Nucleus accumbens (tissue), 56 donors: ENCODE data around the gene PLOD1.
"Not testable (repeated sequence)": the region's sequence is repeated elsewhere in the genome, so short reads cannot be mapped to it uniquely, and the experiment has no call there.

ENCODE experiments used
- DNase-seq, 56 donors: peaks; one replicate each; lab custom pipeline; 2025; lab: John Stamatoyannopoulos, UW

PLOD1 gene

DNA sequence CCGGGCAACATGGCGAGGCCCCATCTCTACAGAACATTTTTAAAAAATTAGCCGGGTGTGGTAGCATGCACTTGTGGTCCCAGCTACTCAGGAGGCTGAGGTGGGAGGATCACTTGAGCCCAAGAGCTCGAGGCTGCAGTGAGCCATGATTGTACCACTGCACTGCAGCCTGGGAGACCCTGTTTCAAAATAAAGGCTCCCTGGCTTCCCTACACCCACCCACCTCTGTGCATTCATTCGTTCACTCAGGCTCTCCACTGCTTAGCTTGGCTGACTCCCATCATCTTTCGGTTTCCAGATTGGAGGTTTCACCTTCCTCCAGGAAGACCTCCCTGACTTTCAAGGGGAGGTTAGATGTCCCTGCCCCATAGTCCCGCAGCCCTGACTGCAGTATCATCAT lies 22.5 kb upstream of the PLOD1 start:
- DNase-seq: no peak

DNA sequence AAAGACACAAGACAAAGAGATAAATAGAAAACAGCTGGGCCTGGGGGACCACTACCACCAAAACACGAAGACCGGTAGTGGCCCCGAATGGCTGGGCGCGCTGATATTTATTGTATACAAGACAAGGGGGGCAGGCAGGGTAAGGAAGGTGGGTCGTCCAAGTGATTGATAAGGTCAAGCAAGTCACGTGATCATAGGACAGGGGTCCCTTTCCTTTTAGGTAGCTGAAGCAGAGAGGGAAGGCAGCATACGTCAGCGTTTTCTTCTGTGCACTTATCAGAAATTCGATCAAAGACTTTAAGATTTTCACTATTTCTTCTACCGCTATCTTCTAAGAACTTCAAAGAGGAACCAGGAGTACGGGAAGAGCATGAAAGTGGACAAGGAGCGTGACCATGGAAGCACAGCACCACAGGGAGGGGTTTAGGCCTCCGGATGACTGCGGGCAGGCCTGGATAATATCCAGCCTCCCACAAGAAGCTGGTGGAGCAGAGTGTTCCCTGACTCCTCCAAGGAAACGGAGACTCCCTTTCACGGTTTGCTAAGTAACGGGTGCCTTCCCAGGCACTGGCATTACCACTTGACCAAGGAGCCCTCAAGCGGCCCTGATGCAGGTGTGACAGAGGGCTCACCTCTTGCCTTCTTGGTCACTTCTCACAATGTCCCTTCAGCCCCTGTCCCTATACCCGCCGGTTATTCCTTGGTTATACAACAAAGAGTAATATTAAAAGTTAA lies 21.9 kb upstream of the PLOD1 start:
- peak in 3 of 56 donors; percentile 7 to 19 (median 13) for DNase-seq

DNA sequence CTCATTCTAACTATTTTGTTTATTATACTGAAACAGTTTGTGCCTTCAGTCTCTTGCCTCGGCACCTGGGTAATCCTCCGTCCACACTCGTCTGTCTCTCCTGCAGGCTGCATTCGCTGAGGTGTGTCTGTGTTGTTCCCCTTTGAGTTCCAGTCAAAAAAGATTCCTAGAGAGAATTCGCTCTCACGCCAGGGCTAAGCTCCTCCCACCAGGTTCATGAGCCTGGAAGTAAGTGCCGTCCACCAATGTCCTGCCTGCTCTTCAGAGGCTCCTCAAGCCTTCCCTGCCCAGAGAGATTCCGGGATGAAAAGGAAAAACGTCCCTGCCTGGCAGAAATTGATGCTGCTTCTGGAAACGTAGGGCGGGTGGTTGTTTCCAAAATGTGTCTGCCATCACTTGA lies 21.2 kb upstream of the PLOD1 start:
- DNase-seq: no peak

DNA sequence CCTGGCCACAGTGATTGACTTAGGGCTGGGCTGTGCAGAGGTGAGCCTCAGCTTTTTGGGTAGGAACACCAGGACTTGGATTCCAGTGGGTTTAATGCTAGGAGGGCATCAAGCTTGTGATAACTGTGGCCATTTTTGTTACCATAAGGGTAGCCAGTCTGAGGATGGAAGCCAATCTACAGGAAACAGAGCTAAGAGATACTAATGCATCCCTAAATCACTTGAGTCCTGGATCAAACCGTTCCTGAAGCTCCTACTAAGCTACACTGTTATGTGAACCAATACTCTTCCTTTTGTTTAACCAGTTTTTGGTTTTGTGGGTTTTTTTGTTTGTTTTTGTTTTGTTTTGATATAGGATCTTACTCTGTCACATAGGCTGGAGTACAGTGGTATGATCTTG lies 20.5 kb upstream of the PLOD1 start:
- DNase-seq: no peak

DNA sequence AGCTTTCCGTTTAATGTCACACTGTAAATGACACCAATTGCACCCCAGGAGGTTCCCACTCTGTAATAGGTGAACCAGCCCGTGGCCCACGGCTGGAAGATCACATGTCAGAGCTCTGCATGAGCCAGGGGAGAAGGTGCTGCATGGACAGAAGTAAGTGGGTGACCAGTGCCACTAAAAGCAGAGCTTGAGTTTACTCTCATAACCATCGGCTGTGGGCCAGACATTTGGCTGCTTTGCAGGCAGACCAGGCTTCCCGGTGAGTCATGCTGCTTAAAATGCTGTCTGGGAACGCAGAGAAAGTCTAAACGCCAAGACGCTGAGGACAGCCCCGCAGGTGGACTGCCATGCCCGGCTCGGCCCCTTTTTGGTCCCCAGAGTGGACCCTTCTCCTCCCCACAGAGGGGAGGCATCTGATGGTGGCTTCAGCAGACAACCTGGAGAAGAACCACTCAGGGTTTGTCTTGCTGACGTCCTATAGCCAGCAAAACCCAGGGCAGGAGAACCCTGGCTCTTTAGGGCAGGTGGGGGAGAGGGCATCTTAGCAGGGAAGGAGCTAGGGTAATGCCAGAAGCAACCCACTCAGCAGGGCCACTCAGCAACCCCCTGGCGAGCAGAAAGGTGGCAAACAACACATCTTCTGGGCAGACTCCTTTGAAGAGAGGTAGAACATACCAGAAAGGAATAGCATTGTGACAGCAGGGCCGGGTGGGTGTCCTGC lies 15.6 kb upstream of the PLOD1 start:
- DNase-seq: peak in 21 of 56 donors; percentile 2 to 57 (median 26)

DNA sequence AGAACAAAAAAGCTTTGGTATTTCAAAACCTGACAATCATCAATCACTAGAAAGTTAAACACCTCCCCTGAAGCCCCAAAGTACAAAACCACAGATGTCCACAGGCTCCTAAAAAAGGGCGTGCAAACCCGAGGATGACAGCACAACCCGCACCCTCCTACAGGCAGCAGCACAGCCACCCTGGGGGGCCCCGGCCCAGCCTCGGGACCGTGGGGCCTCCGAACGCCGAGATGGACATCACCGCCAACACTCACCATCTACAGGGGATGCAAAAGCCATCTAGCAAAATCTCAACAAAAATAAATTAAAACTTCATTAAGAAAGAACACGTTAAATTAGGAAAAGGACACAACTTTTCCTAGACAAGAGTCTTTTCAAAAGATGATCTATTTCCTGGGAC lies 14.9 kb upstream of the PLOD1 start:
- no peak for DNase-seq

DNA sequence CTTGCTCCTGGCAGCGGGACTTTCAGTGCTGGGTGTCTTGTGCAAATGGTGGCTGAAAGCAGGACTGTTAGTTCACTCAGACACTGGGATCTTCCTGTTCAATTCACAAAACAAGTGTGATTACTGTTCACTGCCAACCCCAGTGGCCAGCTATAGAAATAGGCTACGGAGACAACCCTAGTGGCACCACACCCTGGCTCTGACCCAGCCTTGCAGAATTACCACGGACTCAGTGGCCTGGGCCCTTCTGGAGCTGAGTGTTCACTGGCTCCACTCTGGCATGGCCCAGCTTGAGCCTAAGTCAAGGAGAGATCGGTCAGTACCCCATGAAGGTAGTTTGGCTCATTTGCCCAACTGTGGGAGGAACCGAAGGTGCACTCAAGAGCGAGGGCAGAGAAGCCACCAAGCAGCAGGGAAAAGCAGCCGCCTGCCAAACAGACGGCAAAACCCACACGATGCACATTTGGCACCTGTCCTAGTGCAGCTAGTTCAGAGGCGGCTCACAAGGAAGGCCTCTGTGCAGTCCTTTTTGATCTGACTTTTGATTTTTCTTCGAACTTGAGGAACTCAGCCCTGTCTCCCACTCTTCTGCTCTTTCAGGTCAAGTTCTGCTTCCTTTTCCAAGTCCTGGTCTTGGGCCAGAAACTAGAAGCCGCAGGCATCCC lies 14.1 kb upstream of the PLOD1 start:
- DNase-seq: peak in 22 of 56 donors; percentile 10 to 47 (median 28)

DNA sequence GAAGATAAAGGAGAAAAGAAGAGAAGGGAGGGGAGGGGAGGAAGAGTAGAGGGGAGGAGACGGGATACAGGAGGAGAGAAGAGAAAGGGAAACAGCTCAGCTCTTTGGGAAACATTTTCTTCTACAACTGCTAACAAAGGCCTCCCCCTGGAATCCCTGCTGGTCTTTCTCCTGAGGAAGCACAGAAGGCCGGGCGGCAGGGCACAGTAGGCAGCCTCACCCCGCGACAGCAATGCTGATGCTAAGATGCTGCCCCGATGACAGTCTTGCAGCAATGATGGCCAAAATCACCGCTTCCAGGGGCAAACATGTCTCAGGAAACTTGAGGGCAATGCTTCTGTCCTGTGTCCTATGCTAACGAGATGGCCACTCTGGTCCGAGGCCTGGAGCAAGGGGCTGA lies 13.5 kb upstream of the PLOD1 start:
- DNase-seq: no peak

DNA sequence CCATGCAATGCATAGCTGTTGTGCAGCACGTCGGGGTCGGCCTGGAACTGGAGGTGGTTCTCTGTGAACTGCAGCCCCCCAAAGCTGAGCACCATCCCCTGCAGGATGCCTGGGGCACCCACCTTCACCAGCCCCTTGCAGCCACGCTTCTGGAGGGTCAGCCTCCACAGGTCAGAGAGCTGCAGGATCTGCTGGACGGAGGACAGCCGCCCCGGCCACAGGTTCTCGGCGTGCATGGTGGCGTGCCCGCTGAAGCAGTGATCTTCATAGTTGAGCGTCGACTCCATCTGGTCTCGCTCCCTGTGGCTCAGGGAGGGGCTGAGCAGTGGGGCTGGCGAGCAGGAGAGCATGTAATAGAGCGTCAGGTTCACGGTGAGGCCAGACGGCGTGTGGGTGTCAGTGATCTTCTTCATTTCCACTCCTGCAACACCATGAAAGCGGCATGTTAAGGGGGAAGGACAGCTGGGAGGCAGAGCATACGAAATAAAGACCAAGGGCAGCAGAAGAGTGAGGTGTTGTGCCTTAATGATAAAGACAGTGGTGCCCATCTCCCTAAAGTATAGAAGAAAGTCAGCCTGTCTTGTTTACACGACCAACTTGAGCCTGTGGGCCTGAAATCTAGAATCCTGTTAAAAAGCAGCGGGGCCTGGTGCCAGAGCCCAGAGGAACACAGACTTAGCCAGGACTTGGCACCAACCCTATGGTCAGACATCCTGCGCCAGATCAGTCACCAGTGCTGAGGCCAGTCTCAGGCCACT lies 11.3 kb upstream of the PLOD1 start:
- DNase-seq: no peak

DNA sequence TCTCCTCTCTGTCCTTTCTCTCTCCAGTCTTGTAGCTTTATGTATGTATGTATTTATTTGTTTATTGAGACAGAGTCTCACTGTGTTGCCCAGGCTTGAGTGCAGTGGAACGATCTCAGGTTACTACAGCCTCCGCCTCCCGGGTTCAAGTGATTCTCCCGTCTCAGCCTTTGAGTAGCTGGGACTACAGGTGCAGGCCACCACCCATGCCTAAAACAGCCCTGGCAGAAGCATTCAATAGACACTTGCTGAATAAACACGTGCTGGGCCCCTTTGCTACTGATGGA lies 10.7 kb upstream of the PLOD1 start:
- DNase-seq: no peak

DNA sequence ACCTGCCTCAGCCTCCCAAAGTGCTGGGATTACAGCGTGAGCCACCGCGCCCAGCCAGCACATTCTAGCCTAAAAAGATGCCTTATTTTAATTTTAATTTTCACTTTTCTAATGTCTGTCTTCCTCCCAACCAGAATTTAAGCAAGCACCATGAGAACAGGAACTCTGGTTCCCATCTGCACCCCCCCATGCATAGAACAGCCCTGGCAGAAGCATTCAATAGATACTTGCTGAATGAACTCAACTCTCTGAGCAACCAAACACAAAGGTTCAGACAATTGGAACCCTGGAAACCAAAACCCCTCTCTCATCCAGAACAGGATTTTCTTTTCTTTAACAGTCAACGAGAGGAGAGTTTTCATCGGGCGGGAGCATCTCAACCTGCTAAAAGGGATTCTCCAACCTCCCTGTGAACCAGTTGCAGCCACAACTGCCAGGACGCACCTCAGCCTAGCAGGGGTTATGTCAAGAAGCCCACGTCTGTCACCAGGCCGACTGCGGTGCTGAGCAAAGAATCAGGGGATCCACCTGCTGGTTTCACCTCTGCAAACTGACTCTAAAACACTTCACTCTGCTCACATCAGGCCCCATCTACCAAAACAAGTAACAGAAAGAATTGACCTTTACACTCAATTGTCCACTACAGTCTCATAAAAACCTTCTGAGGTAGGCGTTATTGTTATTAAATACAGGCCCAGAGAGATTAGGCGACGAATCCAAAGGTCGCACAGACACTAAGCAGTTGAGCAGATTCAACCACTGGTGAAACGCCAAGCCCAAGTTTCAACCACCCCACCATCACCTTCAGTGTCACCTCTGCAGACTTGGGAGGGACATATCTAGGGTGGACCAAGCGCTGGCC lies 10.0 kb upstream of the PLOD1 start:
- DNase-seq: no peak

DNA sequence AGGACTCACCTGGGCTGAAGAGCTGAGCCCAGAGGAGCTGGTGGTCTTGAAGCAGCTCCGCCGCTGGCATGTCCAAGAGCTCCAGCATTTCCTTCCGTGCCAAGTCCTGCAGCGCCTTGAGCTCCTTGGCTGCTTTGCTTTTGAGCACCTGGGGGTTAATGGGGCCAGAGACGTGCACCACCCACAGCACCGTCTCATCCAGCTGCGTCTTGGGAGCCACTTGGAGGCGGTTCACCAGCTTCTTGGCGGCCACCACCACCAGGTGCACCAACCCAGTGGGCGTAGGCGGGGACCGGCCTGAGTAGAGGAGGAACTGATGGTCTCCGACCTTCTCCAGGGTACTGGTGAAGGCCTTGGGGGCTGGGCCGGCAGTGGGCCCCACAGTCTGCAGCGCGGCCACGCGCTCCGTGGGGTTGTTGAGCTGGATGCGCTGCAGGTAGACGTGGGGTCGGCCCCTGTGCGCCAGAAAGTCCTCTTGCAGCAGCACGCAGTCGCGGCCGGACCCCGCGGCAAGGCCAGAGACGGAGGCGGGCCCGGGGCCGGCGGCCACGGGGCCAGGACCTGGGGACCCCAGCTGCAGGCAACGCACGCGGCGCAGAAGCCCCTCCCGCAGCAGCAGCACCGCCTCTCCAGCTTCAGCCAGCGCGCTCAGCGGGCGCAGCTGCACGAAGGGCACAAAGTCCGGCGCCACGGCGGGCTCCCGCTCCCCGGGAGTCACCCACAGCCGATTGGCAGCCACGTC lies 9.2 kb upstream of the PLOD1 start:
- not testable (repeated sequence) for DNase-seq

DNA sequence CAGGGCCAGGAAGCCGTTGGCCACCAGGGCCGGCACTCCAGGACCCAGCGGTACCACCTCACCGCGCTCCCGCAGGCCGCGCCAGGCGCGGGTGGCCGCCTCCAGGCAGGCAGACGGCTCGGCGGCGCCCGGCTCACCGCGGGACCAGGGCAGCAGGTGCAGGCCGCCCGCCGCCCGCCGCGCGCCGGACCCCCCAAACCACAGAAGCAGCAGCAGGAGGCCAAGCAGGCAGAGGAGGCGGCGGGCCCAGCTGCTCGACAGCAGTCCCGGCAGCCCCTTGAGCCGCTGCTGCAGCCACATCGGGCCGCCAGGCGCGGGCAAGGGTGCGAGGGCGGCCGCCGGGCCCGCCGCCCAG lies 8.6 kb upstream of the PLOD1 start:
- DNase-seq: no peak

DNA sequence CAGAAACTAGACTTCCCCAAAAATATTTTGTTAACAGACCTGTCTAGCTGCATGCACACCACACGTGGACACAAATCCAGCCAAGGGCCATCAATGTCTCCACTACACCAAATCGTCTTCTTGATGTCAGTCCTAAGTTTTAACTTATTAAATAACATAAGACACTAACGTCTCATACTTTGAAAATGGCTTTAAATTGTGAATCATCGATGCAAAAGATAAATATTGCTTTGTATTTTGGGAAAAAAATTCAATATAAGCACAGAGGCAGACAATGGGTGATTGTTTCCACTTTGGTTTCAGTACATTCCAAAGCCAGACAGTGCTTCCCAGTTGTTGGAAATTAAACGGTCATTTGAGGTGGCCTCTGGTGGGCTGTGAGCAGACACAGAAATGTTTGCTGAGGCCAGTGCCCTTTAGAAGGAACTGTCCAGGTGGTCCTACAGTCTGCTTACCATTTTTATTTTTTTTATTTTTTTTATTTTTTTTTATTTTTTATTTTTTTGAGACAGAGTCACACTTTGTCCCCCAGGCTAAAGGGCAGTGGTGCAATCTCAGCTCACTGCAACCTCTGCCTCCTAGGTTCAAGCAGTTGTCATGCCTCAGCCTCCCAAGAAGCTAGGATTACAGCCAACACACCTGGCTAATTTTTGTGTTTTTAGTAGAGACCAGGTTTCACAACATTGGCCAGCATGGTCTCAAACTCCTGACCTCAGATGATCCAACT lies 6.5 kb upstream of the PLOD1 start:
- DNase-seq: no peak

DNA sequence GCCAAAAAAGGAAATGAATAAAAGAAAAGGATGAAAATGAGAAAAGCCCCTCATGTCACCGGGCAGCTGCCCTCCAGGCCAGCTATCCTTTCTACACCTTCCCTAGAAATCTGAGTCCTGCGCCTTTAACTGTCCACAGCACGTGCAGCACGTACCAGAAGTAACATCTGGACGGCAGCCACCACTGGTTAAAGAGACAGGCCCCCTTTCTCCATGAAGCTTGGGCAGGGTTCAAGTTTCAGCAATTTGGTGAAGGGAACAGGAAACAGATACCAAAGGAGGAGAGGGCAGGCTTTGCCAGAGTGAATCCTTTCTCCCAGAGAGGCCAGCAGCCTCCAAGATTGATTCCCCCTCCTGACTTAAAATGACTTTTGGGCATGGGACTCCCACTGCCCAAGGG lies 4.7 kb upstream of the PLOD1 start:
- peak in 12 of 56 donors; percentile 9 to 51 (median 23) for DNase-seq

DNA sequence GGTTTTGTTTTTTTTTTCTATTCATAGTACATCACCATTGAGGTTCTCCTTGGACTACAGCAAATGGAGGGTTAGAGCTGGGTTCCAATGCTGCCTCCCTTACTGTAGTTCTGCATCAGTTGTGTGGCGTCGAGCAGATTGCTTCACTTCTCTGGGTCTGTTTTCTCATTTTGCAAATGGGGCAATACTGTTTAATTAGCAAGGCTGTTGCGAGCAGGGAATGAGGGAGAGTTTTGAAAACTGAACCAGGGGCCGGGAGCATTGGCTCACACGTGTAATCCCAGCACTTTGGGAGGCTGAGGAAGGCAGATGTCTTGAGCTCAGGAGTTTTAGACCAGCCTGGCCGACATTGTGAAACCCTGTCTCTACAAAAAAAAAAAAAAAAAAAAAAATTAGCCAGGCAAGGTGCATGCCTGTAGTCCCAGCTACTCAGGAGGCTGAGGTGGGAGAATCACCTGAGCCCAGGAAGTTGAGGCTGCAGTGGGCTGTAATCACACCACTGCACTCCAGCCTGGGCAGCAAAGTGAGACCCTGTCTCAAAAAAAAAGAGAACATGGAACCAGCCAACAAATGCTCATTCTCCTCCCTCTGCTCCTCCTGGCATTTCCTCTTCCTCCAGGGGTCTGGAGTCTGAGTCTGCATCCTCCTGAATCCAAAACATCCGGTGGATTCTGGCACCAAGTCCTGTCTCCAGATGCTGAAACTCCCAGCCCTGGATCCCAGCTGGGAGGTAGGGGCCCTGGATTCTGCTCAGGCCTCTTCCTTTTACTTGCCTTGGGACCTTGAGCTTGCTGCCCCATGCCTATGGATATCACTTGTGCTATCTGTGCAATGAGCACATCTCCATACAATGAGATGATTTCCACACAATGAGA lies 3.7 kb upstream of the PLOD1 start:
- DNase-seq: no peak

DNA sequence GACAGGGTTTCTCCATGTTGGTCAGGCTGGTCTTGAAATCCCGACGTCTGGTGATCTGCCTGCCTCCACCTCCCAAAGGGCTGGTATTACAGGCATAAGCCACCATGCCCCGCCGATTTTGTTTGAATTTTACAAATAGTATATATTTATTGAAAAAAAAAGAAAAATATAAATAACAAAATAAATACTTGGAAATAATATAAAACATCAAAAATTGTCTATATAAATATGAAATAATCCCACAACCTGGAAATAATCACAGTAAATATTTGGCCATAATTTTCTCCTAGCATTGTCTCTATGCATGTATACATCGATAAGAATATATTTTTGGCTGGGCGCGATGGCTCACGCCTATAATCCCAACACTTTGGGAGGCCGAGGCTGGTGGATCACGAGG lies 2.7 kb upstream of the PLOD1 start:
- no peak for DNase-seq

DNA sequence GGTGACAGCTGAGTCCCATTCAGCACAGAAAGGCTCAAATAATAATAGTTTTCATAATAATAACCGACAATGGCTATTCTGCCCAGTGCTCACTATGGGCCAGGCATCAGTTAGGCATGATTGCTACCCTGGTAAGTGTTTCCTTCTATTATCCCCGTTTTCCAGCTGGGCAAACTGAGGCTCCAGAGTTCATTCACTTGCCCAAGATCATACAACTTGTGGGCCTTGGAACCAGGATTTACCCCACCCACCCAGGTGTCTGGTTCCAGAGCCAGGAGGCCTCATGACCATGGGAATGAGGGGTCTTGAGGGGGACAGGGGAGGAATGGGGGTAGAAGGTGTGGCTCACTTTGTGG lies 518 bp downstream of the PLOD1 start:
- DNase-seq: no peak
